GM18526 (cell line): ENCODE measurements around the gene RCOR1.

Experiments used
- POLR2A ChIP-seq: IDR thresholded peaks from 3 replicates; pipeline ENCODE4 v1.6.1; 2011; ENCODE audit not compliant: insufficient read length; ENCODE audit errors: extremely low read depth

RCOR1 gene

GRCh38 chr14:102584871-102585869 is 7.3 kb upstream of the RCOR1 start:
- TF ChIP-seq POLR2A = no peak

DNA sequence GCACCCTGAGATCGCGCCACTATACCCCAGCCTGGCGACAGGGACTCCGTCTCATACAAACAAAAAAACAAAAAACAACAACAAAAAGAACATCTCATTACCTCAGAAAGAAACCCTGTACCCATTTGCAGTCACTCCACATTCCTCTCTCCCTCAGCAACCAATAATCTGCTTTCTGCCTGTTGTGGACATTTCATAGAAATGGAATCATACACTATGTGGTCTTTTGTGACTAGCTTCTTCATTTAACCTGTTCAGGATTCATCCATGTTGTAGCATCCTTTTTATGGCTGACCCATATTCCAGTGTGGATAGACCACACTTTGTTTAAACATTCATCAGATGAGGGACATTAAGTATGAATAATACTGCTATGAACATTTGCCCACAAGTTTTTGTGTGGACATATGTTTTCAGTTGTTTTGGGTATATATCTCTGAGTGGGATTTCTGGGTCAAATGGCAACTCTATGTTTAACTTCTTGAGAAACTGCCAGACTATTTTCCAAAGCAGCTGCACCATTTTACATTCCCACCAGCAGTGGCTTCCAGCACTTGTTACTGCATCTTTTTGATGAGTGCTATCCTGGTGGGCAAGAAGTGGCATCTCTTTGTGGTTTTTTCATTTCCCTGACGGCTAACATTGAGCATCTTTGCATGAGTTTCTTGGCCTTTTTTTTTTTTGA is 5.9 kb upstream of the RCOR1 start:
- TF ChIP-seq POLR2A = no peak

- no peak for TF ChIP-seq POLR2A
Observed at GRCh38 chr14:102588821-102589220, 3.6 kb upstream of the RCOR1 start.

- TF ChIP-seq POLR2A = no peak
Observed at GRCh38 chr14:102589761-102590290, 2.6 kb upstream of the RCOR1 start.

DNA sequence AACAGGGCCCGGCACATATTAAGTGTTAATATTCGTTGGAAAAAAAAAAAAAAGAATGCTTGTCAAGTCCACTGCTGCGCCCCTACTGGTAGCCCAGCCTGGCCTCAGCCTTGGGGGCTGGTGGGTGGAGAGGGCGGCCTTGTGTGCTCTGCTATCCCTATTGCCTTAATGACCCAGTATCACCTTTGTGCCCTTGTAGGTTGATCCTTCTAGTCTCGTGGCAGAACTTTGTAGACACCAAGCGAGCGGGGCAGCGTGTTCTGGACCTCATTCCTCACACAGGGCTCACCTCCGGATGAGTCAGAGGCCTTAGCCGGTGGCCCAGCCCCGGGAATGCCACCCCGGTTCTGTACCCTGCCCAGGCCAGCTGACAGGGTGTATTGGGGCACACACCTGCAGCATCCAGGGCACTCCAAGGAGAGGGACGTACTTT is 1.8 kb upstream of the RCOR1 start:
- no peak for TF ChIP-seq POLR2A

GRCh38 chr14:102591372-102591943 is 991 bp upstream of the RCOR1 start:
- no peak for TF ChIP-seq POLR2A

GRCh38 chr14:102592763-102593060 is 263 bp downstream of the RCOR1 start:
- no peak for TF ChIP-seq POLR2A

DNA sequence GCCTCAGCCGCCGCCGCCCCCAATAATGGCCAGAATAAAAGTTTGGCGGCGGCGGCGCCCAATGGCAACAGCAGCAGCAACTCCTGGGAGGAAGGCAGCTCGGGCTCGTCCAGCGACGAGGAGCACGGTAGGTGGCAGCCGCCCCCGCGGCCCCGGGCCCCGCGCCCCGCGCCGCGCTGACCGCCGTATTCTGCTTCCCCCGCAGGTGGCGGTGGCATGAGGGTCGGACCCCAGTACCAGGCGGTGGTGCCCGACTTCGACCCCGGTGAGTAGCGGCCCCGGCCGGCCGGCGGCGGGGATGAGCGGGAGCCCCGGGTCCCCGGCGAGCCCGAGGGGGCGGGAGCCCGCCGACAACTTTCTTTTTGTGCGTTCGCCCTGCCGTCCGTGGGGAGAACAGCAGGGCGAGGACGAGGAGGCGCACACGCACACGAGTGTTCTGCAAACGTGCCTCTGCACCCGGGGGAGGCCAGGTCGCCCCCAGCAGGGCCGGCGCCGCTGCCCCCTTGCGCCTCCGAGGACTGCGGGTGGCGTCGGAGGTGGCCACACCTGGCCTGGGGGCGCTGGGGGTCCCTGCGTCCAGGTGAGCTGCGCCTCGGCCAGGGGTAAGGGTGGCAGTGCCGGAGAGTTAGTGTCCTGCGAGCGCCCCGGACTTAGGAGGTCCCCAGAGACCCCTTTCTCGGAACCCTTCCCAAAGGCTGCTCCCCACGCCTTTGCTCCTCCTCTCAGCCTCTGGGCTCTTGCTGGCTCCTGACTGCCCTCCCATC is 794 bp downstream of the RCOR1 start:
- TF ChIP-seq POLR2A = no peak

GRCh38 chr14:102593825-102594137 is 1.3 kb downstream of the RCOR1 start:
- no peak for TF ChIP-seq POLR2A

GRCh38 chr14:102594514-102595175 is 2.2 kb downstream of the RCOR1 start:
- no peak for TF ChIP-seq POLR2A

DNA sequence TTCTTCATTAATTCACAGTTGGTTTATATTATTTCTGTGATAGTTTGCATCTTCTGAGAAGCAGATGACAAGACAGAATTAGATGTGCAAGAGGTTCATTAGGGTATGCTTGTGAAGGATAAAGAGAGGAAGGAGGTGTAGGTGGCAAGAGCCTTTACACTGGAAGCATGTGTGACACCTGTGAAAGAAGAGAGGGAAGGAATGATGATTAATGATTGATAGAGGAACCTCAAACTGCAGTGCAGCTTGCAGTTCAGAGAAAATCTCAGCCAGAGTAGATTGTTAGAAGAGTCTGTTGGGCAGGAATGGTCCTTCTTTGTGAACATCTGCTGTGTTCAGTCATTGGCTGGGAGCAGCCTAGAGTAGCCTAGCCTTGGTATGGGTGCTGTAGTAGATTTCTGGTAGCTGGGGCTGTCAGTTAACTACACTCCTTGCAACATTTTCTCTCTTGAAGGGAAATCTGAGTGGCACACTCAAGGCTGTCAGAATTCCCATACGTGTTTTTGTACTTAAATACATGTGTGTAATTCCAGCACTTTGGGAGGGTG is 9.0 kb downstream of the RCOR1 start:
- no peak for TF ChIP-seq POLR2A

DNA sequence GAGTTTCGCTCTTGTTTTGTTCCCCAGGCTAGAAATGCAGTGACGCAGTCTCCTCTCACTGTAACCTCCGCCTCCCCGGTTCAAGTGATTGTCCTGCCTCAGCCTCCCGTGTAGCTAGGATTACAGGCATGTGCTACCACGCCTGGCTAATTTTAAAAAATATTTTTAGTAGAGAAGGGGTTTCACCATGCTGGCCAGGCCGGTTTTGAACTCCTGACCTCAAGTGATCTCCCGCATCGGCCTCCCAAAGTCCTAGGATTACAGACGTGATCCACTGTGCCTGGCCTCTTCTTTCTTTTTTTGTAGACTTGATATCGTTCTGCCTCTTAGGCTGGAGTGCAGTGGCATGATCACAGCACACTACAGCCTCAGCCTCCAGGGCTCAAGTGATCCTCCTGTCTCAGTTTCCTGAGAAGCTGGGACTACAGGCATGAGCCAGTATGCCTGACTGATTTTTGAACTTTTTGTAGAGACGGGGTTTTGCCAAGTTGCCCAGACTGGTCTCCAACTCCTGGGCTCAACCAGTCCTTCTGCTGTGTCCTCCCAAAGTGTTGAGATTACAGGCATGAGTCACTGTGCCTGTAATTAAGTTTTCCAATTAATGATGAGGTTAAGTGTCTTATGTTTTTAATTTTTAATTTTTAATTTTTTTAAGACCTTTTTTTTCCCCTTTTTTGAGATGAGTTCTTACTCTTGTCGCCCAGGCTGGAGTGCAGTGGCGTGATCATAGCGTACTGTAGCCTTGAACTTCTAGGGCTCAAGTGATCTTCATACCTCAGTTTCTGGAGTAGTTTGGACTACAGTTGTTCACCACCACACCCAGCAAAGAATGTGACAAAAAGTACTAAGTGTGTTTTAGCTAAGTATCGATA is 10.2 kb downstream of the RCOR1 start:
- TF ChIP-seq POLR2A = no peak

GRCh38 chr14:102603293-102603907 is 11.0 kb downstream of the RCOR1 start:
- TF ChIP-seq POLR2A = no peak
